Measurements from ENCODE around the gene FCRLA.

FCRLA gene

GRCh38 chr1:161727256-161727924 lies 20.4 kb downstream of the FCRLA start:
- Histone ChIP-seq H4K20me1 (ENCODE audit: insufficient read depth) (no peaks in the 10 kb centered on the region), H3K4me3 (IDR thresholded peaks at IDR 0.05; ENCODE audit: insufficient read depth, low read depth, low read length) (peak overlapping the region; percentile 87), H2AFZ (ENCODE audit: low read depth) (peak overlapping the region; percentile 88), H3K9ac (peak overlapping the region; percentile 77), H3K27me3 (ENCODE audit: insufficient read depth, low read depth) (no peaks in the 10 kb centered on the region), H3K27ac (peak overlapping the region; percentile 85), H3K4me1 (ENCODE audit: low read depth, poor library complexity, severe bottlenecking) (peaks cover 39% of the 10 kb centered on the region), H3K36me3 (ENCODE audit: insufficient read depth) (no peaks in the 10 kb centered on the region), H3K79me2 (ENCODE audit: insufficient read depth, low read depth) (no peaks in the 10 kb centered on the region), H3K4me2 (peak overlapping the region; percentile 65)
- no peak for TF ChIP-seq CTCF (conservative IDR thresholded peaks at IDR 0.05; ENCODE audit: low read depth, low read length)

- Histone ChIP-seq H3K27me3 (ENCODE audit: insufficient read depth, low read depth) (no peaks in the 10 kb centered on the region), H3K9ac (no peak overlapping the region), H3K4me1 (ENCODE audit: low read depth, poor library complexity, severe bottlenecking) (peaks cover 39% of the 10 kb centered on the region), H4K20me1 (ENCODE audit: insufficient read depth) (no peaks in the 10 kb centered on the region), H3K4me2 (peak overlapping the region; percentile 65), H3K36me3 (ENCODE audit: insufficient read depth) (no peaks in the 10 kb centered on the region), H2AFZ (ENCODE audit: low read depth) (no peak overlapping the region), H3K27ac (peak overlapping the region; percentile 14; the same call in 1 of the 2 replicates), H3K79me2 (ENCODE audit: insufficient read depth, low read depth) (no peaks in the 10 kb centered on the region), H3K4me3 (IDR thresholded peaks at IDR 0.05; ENCODE audit: insufficient read depth, low read depth, low read length) (no peak overlapping the region)
- TF ChIP-seq CTCF (conservative IDR thresholded peaks at IDR 0.05; ENCODE audit: low read depth, low read length), result no peak
These were observed 21.6 kb downstream of the FCRLA start for GRCh38 chr1:161728376-161729226.

- H3K4me3 ChIP-seq (IDR thresholded peaks at IDR 0.05; ENCODE audit: insufficient read depth, low read depth, low read length), result no peak overlapping the region
- H3K27me3 ChIP-seq (ENCODE audit: insufficient read depth, low read depth), result no peaks in the 10 kb centered on the region
- H3K4me1 ChIP-seq (ENCODE audit: low read depth, poor library complexity, severe bottlenecking), result peaks cover 33% of the 10 kb centered on the region
- H2AFZ ChIP-seq (ENCODE audit: low read depth), result no peak overlapping the region
- no peak overlapping the region for H3K9ac ChIP-seq
- no peaks in the 10 kb centered on the region for H3K79me2 ChIP-seq (ENCODE audit: insufficient read depth, low read depth)
- H3K4me2 ChIP-seq, result no peak overlapping the region
- no peak for TF ChIP-seq CTCF (conservative IDR thresholded peaks at IDR 0.05; ENCODE audit: low read depth, low read length)
- no peaks in the 10 kb centered on the region for H3K36me3 ChIP-seq (ENCODE audit: insufficient read depth)
- no peaks in the 10 kb centered on the region for H4K20me1 ChIP-seq (ENCODE audit: insufficient read depth)
- H3K27ac ChIP-seq, result no peak overlapping the region
These were observed 23.1 kb downstream of the FCRLA start for GRCh38 chr1:161730050-161730564.

- Histone ChIP-seq H3K27ac (no peak overlapping the region), H3K9ac (no peak overlapping the region), H2AFZ (ENCODE audit: low read depth) (no peak overlapping the region), H4K20me1 (ENCODE audit: insufficient read depth) (no peaks in the 10 kb centered on the region), H3K4me3 (IDR thresholded peaks at IDR 0.05; ENCODE audit: insufficient read depth, low read depth, low read length) (no peak overlapping the region), H3K36me3 (ENCODE audit: insufficient read depth) (no peaks in the 10 kb centered on the region), H3K4me1 (ENCODE audit: low read depth, poor library complexity, severe bottlenecking) (peaks cover 28% of the 10 kb centered on the region), H3K79me2 (ENCODE audit: insufficient read depth, low read depth) (no peaks in the 10 kb centered on the region), H3K4me2 (no peak overlapping the region), H3K27me3 (ENCODE audit: insufficient read depth, low read depth) (no peaks in the 10 kb centered on the region)
- TF ChIP-seq CTCF (conservative IDR thresholded peaks at IDR 0.05; ENCODE audit: low read depth, low read length), result no peak
These were observed 24.2 kb downstream of the FCRLA start for GRCh38 chr1:161731241-161731640.

All from KMS-11 (cell line).